ENCODE measurements around the gene TMEM14B.

DNA sequence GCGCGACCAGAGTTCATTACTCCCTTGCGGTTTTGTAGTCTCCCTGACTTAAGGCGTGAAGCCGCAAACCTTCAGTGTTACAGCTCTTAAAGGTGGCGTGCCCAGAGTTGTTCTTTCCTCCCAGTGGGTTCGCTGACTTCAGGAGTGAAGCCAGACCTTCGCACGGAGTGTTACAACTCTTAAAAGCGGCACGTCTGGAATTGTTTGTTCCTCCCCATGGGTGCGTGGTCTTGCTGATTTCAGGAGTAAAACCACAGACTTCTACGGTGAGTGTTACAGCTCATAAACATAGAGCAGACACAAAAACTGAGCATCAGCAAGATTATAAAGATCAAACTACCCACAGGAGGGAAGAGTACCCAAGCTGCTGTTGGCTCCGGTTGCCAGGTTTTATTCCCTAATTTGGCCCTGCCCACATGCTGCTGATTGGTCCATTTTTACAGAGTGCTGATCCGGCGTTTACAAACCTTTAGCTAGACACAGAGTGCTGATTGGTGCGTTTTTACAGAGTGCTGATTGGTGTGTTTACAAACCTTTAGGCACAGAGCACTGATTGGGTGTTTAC, 14.4 kb upstream of the TMEM14B start:
- TF ChIP-seq, protein P1, sequence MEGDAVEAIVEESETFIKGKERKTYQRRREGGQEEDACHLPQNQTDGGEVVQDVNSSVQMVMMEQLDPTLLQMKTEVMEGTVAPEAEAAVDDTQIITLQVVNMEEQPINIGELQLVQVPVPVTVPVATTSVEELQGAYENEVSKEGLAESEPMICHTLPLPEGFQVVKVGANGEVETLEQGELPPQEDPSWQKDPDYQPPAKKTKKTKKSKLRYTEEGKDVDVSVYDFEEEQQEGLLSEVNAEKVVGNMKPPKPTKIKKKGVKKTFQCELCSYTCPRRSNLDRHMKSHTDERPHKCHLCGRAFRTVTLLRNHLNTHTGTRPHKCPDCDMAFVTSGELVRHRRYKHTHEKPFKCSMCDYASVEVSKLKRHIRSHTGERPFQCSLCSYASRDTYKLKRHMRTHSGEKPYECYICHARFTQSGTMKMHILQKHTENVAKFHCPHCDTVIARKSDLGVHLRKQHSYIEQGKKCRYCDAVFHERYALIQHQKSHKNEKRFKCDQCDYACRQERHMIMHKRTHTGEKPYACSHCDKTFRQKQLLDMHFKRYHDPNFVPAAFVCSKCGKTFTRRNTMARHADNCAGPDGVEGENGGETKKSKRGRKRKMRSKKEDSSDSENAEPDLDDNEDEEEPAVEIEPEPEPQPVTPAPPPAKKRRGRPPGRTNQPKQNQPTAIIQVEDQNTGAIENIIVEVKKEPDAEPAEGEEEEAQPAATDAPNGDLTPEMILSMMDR (conservative IDR thresholded peaks at IDR 0.05; ENCODE audit: low read length) = no peak
- no peak for TF ChIP-seq EZH2phosphoT487 (IDR thresholded peaks at IDR 0.05; ENCODE audit: borderline replicate concordance, low read depth, low read length)
